Spleen (tissue), 7 donors: Measurements from ENCODE around the gene UBP1.
"Not testable (repeated sequence)": the region's sequence is repeated elsewhere in the genome, so short reads cannot be mapped to it uniquely, and the experiment has no call there.

Experiments
- CTCF ChIP-seq, 11 experiments: fragments of 200-600 bp in 7 of 11; fragments of 450-650 bp in 4 of 11; sonication (generic) in 4 of 11; IDR thresholded peaks in 8 of 11; conservative IDR thresholded peaks in 3 of 11; 1 replicate in 7 of 11; 2 replicates in 4 of 11; pipeline versions ENCODE4 v1.4.0 to v1.8.0; 2016 to 2021; ENCODE audit warnings: antibody characterized with exemption in 11 of 11, inconsistent platforms in 4 of 11, mild to moderate bottlenecking in 1 of 11
- POLR2A ChIP-seq, 3 donors: fragments of 450-650 bp; IDR thresholded peaks; one replicate each; pipeline ENCODE4 v1.5.1; 2017; ENCODE audit warnings: antibody characterized with exemption in 3 of 3, mild to moderate bottlenecking in 1 of 3
- POLR2AphosphoS5 ChIP-seq, 3 donors: sonication (generic); formaldehyde crosslinking; IDR thresholded peaks; one replicate each; pipeline ENCODE4 v1.5.1; 2017; ENCODE audit warnings: antibody characterized with exemption in 3 of 3
- donor health status: DM: no; HTN: no; CAD: no; lungs with moderate emphysema.
- donor health status: DM: no; HTN: no; CAD: no.
- donor health status: DM: no; HTN: no; CAD: no.

GRCh38 chr3:33429306-33429705 lies 10.9 kb downstream of the UBP1 start:
- not testable (repeated sequence) for TF ChIP-seq CTCF (IDR thresholded peaks at IDR 0.05 in 8 of 11, conservative IDR thresholded peaks at IDR 0.05 in 3 of 11); POLR2A (IDR thresholded peaks at IDR 0.05); POLR2AphosphoS5 (IDR thresholded peaks at IDR 0.05)
